Tibial nerve (tissue), 4 donors: ENCODE data around the gene SETD2. TPM values are rescaled to one million over a fixed set of nuclear protein-coding genes. Genes with fewer than 3 reads are reported as not detected.

Experiments
- DNase-seq, 2 donors: peaks; one replicate each; pipeline ENCODE4 v3.0.0-alpha.2; 2019; ENCODE audit warnings: low spot score in 2 of 2
- H3K27ac ChIP-seq, 4 donors: fragments of 200-600 bp; sonication (generic) in 3 of 4; one replicate each; pipeline ENCODE4 v1.5.1; 2017 to 2019; ENCODE audit warnings: mild to moderate bottlenecking in 1 of 4
- H3K27me3 ChIP-seq, 2 donors: fragments of 200-600 bp; sonication (generic) in 1 of 2; one replicate each; pipeline versions ENCODE4 v1.5.1 to v1.6.0; 2017 to 2019
- H3K36me3 ChIP-seq, 3 donors: fragments of 200-600 bp; sonication (generic); one replicate each; pipeline ENCODE4 v1.5.1; 2018 to 2019
- H3K4me1 ChIP-seq, 4 donors: fragments of 200-600 bp; sonication (generic) in 3 of 4; one replicate each; pipeline ENCODE4 v1.5.1; 2017 to 2019
- H3K4me3 ChIP-seq, 4 donors: fragments of 200-600 bp; sonication (generic) in 3 of 4; one replicate each; pipeline ENCODE4 v1.5.1; 2017 to 2019; ENCODE audit warnings: mild to moderate bottlenecking in 1 of 4, moderate library complexity in 1 of 4
- H3K9me3 ChIP-seq, 4 donors: fragments of 200-600 bp; sonication (generic) in 3 of 4; one replicate each; pipeline ENCODE4 v1.5.1; 2017 to 2019
- EP300 ChIP-seq, 2 donors: sonication (generic); formaldehyde crosslinking; IDR thresholded peaks; one replicate each; pipeline ENCODE4 v1.6.1; 2017; ENCODE audit warnings: antibody characterized with exemption in 2 of 2, mild to moderate bottlenecking in 1 of 2
- POLR2A ChIP-seq, 2 donors: fragments of 450-650 bp; IDR thresholded peaks; one replicate each; pipeline ENCODE4 v1.6.1; 2017; ENCODE audit warnings: antibody characterized with exemption in 2 of 2, mild to moderate bottlenecking in 2 of 2, moderate library complexity in 2 of 2
- WGBS, 2 donors: methylation state at CpG; one replicate each; pipeline ENCODE4 v1.1.5; 2018; 5-methylcytosine and 5-hydroxymethylcytosine counted together
- total RNA-seq, 4 donors: library from RNA; depleted of rRNA; stranded (reverse); fragments of >200 nt; gene quantifications; one replicate each; pipeline ENCODE4 v1.1.0, GENCODE V29; 2016
- TF ChIP-seq, protein P1 (sequence below), 5 experiments: fragments of 200-600 bp in 3 of 5; fragments of 450-650 bp in 2 of 5; sonication (generic) in 3 of 5; IDR thresholded peaks; one replicate each; pipeline ENCODE4 v1.5.1; 2016 to 2019; ENCODE audit warnings: antibody characterized with exemption in 5 of 5, mild to moderate bottlenecking in 3 of 5, moderate library complexity in 2 of 5

The SETD2 gene
- total RNA-seq, 4 donors from 2014 or later, result 55.5 to 69.6 (median 64.7) TPM

DNA sequence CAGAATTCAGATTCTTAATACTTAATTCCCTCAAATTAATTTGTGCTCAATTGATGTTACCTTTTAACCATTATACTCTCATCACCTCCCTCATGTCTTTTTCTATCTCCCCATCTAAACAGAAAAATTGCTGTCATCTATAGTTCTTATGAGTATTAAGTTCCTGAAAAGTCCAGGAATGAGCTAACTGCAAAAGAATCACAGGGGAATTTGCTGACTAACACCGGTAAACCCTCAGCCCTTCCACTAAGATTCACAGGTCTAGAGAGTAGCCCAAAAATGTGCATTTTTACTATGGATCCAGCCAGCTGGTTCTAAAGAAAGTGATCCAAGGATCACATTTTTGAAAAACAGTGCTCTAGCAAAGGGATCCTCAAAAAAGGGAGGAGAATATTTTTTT, 67.0 kb downstream of the SETD2 start:
- Histone ChIP-seq H3K27me3 (no peaks in the 10 kb centered on the region), H3K9me3 (no peaks in the 10 kb centered on the region), H3K27ac (no peak overlapping the region), H3K4me3 (no peak overlapping the region), H3K36me3 (peaks cover 0 to 60% (median 0%) of the 10 kb centered on the region in 3 donors), H3K4me1 (no peaks in the 10 kb centered on the region)
- 41 to 69% methylated on average over 1 of the region's 1 CpG for WGBS, 2 donors
- DNase-seq, result no peak
- TF ChIP-seq, protein P1, sequence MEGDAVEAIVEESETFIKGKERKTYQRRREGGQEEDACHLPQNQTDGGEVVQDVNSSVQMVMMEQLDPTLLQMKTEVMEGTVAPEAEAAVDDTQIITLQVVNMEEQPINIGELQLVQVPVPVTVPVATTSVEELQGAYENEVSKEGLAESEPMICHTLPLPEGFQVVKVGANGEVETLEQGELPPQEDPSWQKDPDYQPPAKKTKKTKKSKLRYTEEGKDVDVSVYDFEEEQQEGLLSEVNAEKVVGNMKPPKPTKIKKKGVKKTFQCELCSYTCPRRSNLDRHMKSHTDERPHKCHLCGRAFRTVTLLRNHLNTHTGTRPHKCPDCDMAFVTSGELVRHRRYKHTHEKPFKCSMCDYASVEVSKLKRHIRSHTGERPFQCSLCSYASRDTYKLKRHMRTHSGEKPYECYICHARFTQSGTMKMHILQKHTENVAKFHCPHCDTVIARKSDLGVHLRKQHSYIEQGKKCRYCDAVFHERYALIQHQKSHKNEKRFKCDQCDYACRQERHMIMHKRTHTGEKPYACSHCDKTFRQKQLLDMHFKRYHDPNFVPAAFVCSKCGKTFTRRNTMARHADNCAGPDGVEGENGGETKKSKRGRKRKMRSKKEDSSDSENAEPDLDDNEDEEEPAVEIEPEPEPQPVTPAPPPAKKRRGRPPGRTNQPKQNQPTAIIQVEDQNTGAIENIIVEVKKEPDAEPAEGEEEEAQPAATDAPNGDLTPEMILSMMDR (IDR thresholded peaks at IDR 0.05), result no peak
- TF ChIP-seq POLR2A (IDR thresholded peaks at IDR 0.05), result no peak
- no peak for TF ChIP-seq EP300 (IDR thresholded peaks at IDR 0.05)

DNA sequence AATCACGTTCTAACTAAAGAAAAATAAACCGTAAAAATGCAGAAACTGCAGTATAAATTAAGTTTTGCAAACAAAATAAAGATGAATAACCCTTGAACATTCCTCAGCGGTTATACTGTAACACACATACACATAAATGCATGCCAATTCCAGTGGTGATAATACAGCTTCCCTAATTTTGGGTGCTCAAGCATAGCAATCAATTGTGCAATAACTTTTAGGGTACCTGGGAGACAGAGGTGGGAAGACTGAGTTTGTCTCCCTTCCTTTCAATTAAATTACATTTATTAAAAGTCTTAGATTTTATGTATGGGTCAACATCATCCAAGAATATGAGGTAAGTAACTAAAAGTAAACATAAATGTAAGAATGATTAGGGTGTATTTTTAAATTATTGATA, 71.8 kb downstream of the SETD2 start:
- Histone ChIP-seq H3K4me3 (no peak overlapping the region), H3K27me3 (no peaks in the 10 kb centered on the region), H3K27ac (no peak overlapping the region), H3K36me3 (peaks cover 0 to 71% (median 0%) of the 10 kb centered on the region in 3 donors), H3K9me3 (no peaks in the 10 kb centered on the region), H3K4me1 (no peaks in the 10 kb centered on the region)
- TF ChIP-seq POLR2A (IDR thresholded peaks at IDR 0.05), result no peak
- TF ChIP-seq, protein P1 (IDR thresholded peaks at IDR 0.05), result no peak
- TF ChIP-seq EP300 (IDR thresholded peaks at IDR 0.05), result no peak
- DNase-seq, result no peak
- 89 to 91% methylated on average over 3 of the region's 3 CpGs for WGBS, 2 donors

DNA sequence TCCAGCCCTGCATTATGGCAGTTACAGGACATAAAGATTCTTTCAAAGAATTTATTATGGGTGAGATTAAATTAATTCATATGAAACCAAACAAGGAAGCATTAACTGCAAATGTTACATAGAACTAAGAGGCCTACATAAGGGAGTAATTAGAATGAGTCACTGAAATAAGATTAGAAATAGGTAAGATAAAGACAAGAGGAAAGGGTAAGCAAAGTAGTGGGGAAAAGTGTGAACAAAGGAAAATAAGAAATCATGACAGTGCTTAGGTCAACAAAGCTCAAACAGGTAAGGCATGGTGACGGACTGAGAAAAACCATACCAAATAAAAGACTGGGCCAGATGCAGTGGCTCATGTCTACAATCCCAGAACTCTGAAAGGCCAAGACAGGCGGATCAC, 74.3 kb downstream of the SETD2 start:
- no peaks in the 10 kb centered on the region for H3K4me1 ChIP-seq
- no peak for TF ChIP-seq EP300 (IDR thresholded peaks at IDR 0.05)
- TF ChIP-seq, protein P1 (IDR thresholded peaks at IDR 0.05), result no peak
- TF ChIP-seq POLR2A (IDR thresholded peaks at IDR 0.05), result no peak
- DNase-seq, result no peak
- H3K36me3 ChIP-seq, result peaks cover 0 to 70% (median 0%) of the 10 kb centered on the region in 3 donors
- H3K27ac ChIP-seq, result no peak overlapping the region
- H3K9me3 ChIP-seq, result no peaks in the 10 kb centered on the region
- H3K27me3 ChIP-seq, result no peaks in the 10 kb centered on the region
- no peak overlapping the region for H3K4me3 ChIP-seq
- 89 to 97% methylated on average over 2 of the region's 2 CpGs for WGBS, 2 donors

DNA sequence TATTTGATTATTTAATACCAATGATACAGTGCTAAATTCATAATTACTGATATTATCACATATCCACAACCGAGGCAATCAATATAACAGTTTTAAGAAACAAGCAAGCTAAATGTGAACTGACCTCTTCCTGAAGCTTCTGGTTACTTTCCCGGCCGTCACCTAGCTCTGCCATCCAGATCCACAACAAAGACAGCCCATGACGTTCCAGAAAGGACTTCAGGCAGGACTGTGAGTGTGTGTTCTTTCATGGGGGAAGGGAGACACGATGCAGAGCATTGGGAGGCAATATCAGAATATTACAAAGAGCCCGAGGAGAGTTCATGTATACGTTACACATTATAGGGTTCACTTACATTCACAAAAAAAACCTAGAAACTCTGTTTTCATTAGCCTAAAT, 77.8 kb downstream of the SETD2 start:
- H3K36me3 ChIP-seq, result peaks cover 0 to 87% (median 0%) of the 10 kb centered on the region in 3 donors
- H3K27ac ChIP-seq, result no peak overlapping the region
- TF ChIP-seq, protein P1 (IDR thresholded peaks at IDR 0.05), result no peak
- TF ChIP-seq POLR2A (IDR thresholded peaks at IDR 0.05) (no peak), EP300 (IDR thresholded peaks at IDR 0.05) (no peak)
- WGBS, 2 donors, result 88 to 90% methylated on average over 7 of the region's 7 CpGs
- H3K4me1 ChIP-seq, result peaks cover 0 to 4% (median 0%) of the 10 kb centered on the region in 4 donors
- H3K4me3 ChIP-seq, result no peak overlapping the region
- no peaks in the 10 kb centered on the region for H3K9me3 ChIP-seq
- H3K27me3 ChIP-seq, result no peaks in the 10 kb centered on the region
- DNase-seq, result no peak

DNA sequence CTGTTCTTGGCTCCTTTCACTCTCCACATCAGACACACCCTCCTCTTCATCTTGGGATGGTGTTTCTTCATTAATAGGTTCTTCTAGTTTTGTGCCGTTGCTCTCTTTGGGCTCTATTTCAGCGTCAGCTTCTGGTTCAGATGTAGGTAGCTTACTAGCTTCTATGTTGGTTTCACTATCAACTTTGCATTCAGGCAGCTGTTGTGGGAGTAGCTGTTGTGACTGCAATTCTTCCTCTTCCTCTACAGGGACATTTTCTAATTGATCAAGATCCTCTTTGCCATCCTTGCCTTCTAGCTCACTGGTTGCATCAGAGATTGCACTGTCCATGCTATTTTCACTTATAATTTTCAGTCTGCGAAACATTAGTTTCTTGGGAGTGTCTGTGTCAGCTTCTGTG, 80.1 kb downstream of the SETD2 start:
- WGBS, 2 donors, result 89 to 90% methylated on average over 3 of the region's 3 CpGs
- Histone ChIP-seq H3K36me3 (peaks cover 0 to 80% (median 0%) of the 10 kb centered on the region in 3 donors), H3K4me3 (no peak overlapping the region), H3K4me1 (peaks cover 0 to 4% (median 0%) of the 10 kb centered on the region in 4 donors), H3K27me3 (no peaks in the 10 kb centered on the region), H3K9me3 (no peaks in the 10 kb centered on the region), H3K27ac (no peak overlapping the region)
- no peak for DNase-seq
- no peak for TF ChIP-seq POLR2A (IDR thresholded peaks at IDR 0.05)
- no peak for TF ChIP-seq EP300 (IDR thresholded peaks at IDR 0.05)
- TF ChIP-seq, protein P1 (IDR thresholded peaks at IDR 0.05), result no peak
